Measurements from ENCODE around the gene CDH13. TPM values are rescaled to one million over a fixed set of nuclear protein-coding genes. Genes with fewer than 3 reads are reported as not detected.

CDH13 gene
- total and polyA plus RNA-seq, 2 experiments from 2014 or later, result 2.9 to 4.8 TPM

DNA sequence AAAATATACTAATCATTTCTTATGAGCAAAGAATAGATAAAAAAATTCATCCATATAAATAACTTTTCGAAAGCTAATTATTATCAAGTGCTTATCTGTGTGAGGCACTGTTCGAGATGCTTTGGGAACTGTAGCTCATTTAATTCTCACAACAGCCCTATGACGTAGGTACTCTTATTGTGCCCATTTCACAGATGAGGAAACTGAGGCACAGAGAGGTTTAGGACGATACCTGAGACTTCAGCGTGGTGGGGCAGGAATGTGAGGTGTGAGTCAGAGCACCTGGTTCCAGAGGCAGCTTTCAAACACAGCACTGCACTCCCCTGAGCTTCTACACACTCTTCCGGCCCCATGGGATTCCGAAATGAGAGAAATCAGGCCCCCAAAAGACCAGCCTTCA lies 995.2 kb downstream of the CDH13 start:
- no peak overlapping the region for H3K27ac ChIP-seq
- TF ChIP-seq, protein P1, sequence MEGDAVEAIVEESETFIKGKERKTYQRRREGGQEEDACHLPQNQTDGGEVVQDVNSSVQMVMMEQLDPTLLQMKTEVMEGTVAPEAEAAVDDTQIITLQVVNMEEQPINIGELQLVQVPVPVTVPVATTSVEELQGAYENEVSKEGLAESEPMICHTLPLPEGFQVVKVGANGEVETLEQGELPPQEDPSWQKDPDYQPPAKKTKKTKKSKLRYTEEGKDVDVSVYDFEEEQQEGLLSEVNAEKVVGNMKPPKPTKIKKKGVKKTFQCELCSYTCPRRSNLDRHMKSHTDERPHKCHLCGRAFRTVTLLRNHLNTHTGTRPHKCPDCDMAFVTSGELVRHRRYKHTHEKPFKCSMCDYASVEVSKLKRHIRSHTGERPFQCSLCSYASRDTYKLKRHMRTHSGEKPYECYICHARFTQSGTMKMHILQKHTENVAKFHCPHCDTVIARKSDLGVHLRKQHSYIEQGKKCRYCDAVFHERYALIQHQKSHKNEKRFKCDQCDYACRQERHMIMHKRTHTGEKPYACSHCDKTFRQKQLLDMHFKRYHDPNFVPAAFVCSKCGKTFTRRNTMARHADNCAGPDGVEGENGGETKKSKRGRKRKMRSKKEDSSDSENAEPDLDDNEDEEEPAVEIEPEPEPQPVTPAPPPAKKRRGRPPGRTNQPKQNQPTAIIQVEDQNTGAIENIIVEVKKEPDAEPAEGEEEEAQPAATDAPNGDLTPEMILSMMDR (IDR thresholded peaks at IDR 0.05; ENCODE audit: low read depth, low read length), result no peak

DNA sequence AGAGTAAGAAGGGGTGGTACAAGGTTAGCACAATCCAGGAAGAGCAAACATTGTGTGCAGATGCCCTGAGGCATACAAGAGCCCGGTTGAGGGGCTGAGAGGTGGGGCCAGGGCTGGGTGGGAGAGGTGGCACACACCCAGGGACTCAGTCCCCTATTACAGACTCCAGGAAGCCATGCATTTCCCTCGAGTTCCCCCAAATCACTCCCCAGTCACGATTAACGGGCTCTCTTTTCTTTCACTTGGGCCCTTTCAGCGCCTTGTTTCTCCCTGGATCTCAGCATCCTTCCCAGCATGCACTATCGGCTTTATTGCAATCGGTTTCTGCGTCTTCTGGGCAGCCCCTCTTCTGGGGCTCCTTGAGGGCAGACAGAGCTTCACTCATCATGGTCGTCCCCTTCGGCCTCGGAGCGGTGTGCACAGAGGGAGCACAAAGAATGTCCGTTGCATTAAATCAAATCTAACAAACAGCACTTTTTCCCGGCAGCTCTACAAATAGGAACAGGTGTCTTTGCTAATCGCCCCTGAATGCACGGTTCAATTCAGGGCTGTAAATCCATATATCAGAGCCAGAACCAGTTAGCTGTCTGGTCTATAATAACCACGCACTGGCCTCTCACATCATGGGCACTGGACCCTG lies 996.4 kb downstream of the CDH13 start:
- no peak overlapping the region for H3K27ac ChIP-seq
- no peak for DNase-seq (ENCODE audit: low read depth in 1 of 2, low spot score in 1 of 2)

More for the DNA sequence above, 995.2 kb downstream of the CDH13 start:
- Histone ChIP-seq H3K4me3 (no peak overlapping the region), H3K27me3 (no peaks in the 10 kb centered on the region), H3K36me3 (no peaks in the 10 kb centered on the region), H3K9me3 (ENCODE audit: low read depth) (no peaks in the 10 kb centered on the region), H3K4me1 (ENCODE audit: low read depth) (no peaks in the 10 kb centered on the region)
- no peak for DNase-seq (ENCODE audit: low read depth in 1 of 2, low spot score in 1 of 2)

DNA sequence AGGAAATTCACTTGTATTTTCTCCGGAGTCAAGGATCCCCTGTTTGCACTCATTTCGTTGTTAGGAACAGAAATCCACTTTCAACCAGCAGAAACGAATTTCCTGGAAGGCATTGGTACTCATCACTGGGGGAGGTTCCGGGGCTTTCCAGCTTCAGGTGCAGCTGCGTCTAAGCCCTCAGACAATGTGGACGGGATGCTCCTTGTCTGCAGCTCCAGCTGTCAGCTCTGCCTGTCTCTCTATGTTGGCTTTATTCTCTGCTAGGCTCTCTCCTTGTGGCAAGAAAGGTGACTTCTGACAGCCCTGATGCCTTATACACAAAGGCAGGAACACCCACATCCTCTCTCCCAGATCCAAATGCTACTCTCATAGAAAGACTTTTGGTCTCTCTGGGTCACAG lies 997.1 kb downstream of the CDH13 start:
- no peak for DNase-seq (ENCODE audit: low read depth in 1 of 2, low spot score in 1 of 2)
- Histone ChIP-seq H3K4me1 (ENCODE audit: low read depth) (no peaks in the 10 kb centered on the region), H3K27ac (no peak overlapping the region), H3K9me3 (ENCODE audit: low read depth) (no peaks in the 10 kb centered on the region), H3K36me3 (no peaks in the 10 kb centered on the region), H3K27me3 (no peaks in the 10 kb centered on the region), H3K4me3 (no peak overlapping the region)
- TF ChIP-seq, protein P1 (IDR thresholded peaks at IDR 0.05; ENCODE audit: low read depth, low read length), result no peak

More for the DNA sequence above, 996.4 kb downstream of the CDH13 start:
- Histone ChIP-seq H3K36me3 (no peaks in the 10 kb centered on the region), H3K4me1 (ENCODE audit: low read depth) (no peaks in the 10 kb centered on the region), H3K4me3 (no peak overlapping the region), H3K27me3 (no peaks in the 10 kb centered on the region), H3K9me3 (ENCODE audit: low read depth) (no peaks in the 10 kb centered on the region)
- TF ChIP-seq, protein P1 (IDR thresholded peaks at IDR 0.05; ENCODE audit: low read depth, low read length), result no peak

DNA sequence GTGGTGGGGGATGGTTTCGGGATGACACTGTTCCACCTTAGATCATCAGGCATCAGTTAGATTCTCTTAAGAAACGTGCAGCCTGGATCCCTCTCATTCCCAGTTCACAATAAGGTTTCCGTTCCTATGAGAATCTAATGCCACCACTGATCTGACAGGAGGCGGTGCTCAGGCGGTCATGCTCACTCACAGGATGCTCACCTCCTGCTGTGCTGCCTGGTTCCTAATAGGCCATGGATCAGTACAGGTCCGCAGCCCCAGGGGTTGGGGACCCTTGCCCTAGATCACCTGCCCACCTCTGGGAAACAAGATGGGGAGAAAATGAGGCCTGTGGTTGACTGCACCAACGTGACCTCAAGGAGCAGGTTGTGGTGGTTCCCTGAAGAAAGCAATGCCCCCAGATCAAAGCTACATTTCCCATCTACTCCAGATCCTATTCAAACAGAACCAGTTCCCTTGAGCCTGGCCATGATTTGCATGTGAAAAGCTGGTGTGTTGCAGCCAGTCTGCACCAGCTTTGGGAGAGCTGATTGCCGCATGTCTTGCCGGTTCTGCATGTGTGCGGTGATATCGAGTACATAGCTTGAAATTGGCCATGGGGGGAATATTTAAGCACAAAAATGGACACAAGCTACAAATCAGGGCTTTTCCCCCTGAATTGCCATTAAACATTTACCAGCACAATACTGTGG lies 997.8 kb downstream of the CDH13 start:
- Histone ChIP-seq H3K27me3 (no peaks in the 10 kb centered on the region), H3K4me3 (no peak overlapping the region), H3K4me1 (ENCODE audit: low read depth) (no peaks in the 10 kb centered on the region), H3K9me3 (ENCODE audit: low read depth) (no peaks in the 10 kb centered on the region), H3K27ac (no peak overlapping the region), H3K36me3 (no peaks in the 10 kb centered on the region)
- DNase-seq (ENCODE audit: low read depth in 1 of 2, low spot score in 1 of 2), result no peak
- TF ChIP-seq, protein P1 (IDR thresholded peaks at IDR 0.05; ENCODE audit: low read depth, low read length), result no peak

DNA sequence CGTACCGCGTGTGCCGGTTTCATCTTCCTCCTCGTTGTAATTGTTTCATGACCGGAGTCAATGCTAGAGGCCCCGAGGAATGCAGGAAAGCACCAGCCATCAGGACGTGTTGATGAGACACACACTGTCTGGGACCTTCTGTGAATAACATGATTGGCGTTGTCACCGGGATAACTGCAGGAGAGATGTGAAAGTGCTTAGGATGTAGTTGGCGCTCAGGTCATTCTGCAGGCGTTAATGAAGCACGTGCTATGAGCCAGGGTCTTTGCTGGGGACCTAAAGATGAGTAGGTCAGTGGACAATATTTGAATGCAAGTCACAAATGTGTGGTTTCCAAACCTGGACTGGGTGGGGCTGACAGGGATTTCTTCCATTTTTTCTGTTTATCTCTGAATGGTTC lies 999.4 kb downstream of the CDH13 start:
- TF ChIP-seq, protein P1 (IDR thresholded peaks at IDR 0.05; ENCODE audit: low read depth, low read length), result no peak
- Histone ChIP-seq H3K27me3 (no peaks in the 10 kb centered on the region), H3K4me1 (ENCODE audit: low read depth) (no peaks in the 10 kb centered on the region), H3K27ac (no peak overlapping the region), H3K9me3 (ENCODE audit: low read depth) (no peaks in the 10 kb centered on the region), H3K4me3 (no peak overlapping the region), H3K36me3 (no peaks in the 10 kb centered on the region)
- DNase-seq (ENCODE audit: low read depth in 1 of 2, low spot score in 1 of 2), result no peak

Measured in cardiac muscle cell (in vitro differentiated cells and primary cell).